ENCODE measurements around the gene CYREN. TPM values are rescaled to one million over a fixed set of nuclear protein-coding genes. Genes with fewer than 3 reads are reported as not detected.
A peak's percentile ranks its signal among the peaks of the same experiment; 100 is the strongest.
"Not testable (repeated sequence)": the region's sequence is repeated elsewhere in the genome, so short reads cannot be mapped to it uniquely, and the experiment has no call there.

Gene CYREN
- total RNA-seq, 1 donor from 2014 or later: 39.6 TPM

GRCh38 chr7:135158141-135158655 is 12.3 kb downstream of the CYREN start:
- ATAC-seq: no peak

GRCh38 chr7:135156290-135156689 is 14.2 kb downstream of the CYREN start:
- ATAC-seq: no peak

- no peak for ATAC-seq
Measured at GRCh38 chr7:135154734-135155133, 15.8 kb downstream of the CYREN start.

- ATAC-seq: no peak
Measured at GRCh38 chr7:135152442-135152841, 18.1 kb downstream of the CYREN start.

- peak; percentile 54 for ATAC-seq
Measured at GRCh38 chr7:135151533-135151932, 19.0 kb downstream of the CYREN start.

- no peak for ATAC-seq
Measured at GRCh38 chr7:135151132-135151531, 19.4 kb downstream of the CYREN start.

GRCh38 chr7:135150072-135150782 is 20.3 kb downstream of the CYREN start:
- ATAC-seq: no peak

GRCh38 chr7:135147899-135148721 is 22.4 kb downstream of the CYREN start, which contains the start of gene TMEM140:
TMEM140 (plus strand) TSS chr7:135148072; CDS start chr7:135164442, 16,370 bp downstream.
- ATAC-seq: peak; percentile 82

- no peak for ATAC-seq
Measured at GRCh38 chr7:135147341-135147898, 23.1 kb downstream of the CYREN start.

GRCh38 chr7:135143885-135144668 is 26.4 kb downstream of the CYREN start:
- no peak for ATAC-seq

- no peak for ATAC-seq
Measured at GRCh38 chr7:135129579-135129978, 40.9 kb downstream of the CYREN start.

GRCh38 chr7:135128931-135129330 is 41.6 kb downstream of the CYREN start:
- no peak for ATAC-seq

- not testable (repeated sequence) for ATAC-seq
Measured at GRCh38 chr7:135124631-135125030, 45.9 kb downstream of the CYREN start.

GRCh38 chr7:135121868-135122267 is 48.6 kb downstream of the CYREN start:
- ATAC-seq: no peak

GRCh38 chr7:135117096-135117495 is 53.4 kb downstream of the CYREN start:
- no peak for ATAC-seq

Other genes with a start within 250 kb of the CYREN start
- gene AGBL3, start 184.2 kb downstream of the CYREN start, total RNA-seq: 0.84 TPM
- gene TMEM140, start 22.6 kb downstream of the CYREN start, total RNA-seq: 1.4 TPM
- gene WDR91, start 40.8 kb upstream of the CYREN start, total RNA-seq: 28.8 TPM
- gene STRA8, start 63.1 kb upstream of the CYREN start, total RNA-seq: not detected